ENCODE measurements around the gene PTBP3.
"Not testable (repeated sequence)": the region's sequence is repeated elsewhere in the genome, so short reads cannot be mapped to it uniquely, and the experiment has no call there.

The PTBP3 gene

GRCh38 chr9:112267086-112267485 is 66.3 kb downstream of the PTBP3 start:
- not testable (repeated sequence) for DNase-seq

- no peak for DNase-seq
These were observed 68.0 kb downstream of the PTBP3 start for GRCh38 chr9:112265391-112265790.

GRCh38 chr9:112262577-112262976 is 70.8 kb downstream of the PTBP3 start:
- DNase-seq, result no peak

- no peak for DNase-seq
These were observed 72.3 kb downstream of the PTBP3 start for GRCh38 chr9:112261133-112261532.

- no peak for DNase-seq
These were observed 75.3 kb downstream of the PTBP3 start for GRCh38 chr9:112258106-112258505.

GRCh38 chr9:112252194-112252593 is 81.2 kb downstream of the PTBP3 start:
- DNase-seq, result no peak

- DNase-seq, result no peak
These were observed 84.1 kb downstream of the PTBP3 start for GRCh38 chr9:112249277-112249676.

GRCh38 chr9:112248722-112249121 is 84.7 kb downstream of the PTBP3 start:
- DNase-seq, result no peak

- DNase-seq, result no peak
These were observed 86.3 kb downstream of the PTBP3 start for GRCh38 chr9:112247090-112247489.

GRCh38 chr9:112245126-112245525 is 88.3 kb downstream of the PTBP3 start:
- DNase-seq, result no peak

GRCh38 chr9:112242147-112242804 is 91.1 kb downstream of the PTBP3 start:
- no peak for DNase-seq

GRCh38 chr9:112241491-112241890 is 91.9 kb downstream of the PTBP3 start:
- no peak for DNase-seq

GRCh38 chr9:112239708-112240107 is 93.7 kb downstream of the PTBP3 start:
- DNase-seq, result no peak

- no peak for DNase-seq
These were observed 94.1 kb downstream of the PTBP3 start for GRCh38 chr9:112239284-112239683.

- no peak for DNase-seq
These were observed 98.6 kb downstream of the PTBP3 start for GRCh38 chr9:112234779-112235178.

GRCh38 chr9:112233769-112234168 is 99.7 kb downstream of the PTBP3 start:
- DNase-seq, result no peak

GRCh38 chr9:112232233-112232632 is 101.2 kb downstream of the PTBP3 start:
- DNase-seq, result no peak

- DNase-seq, result no peak
These were observed 107.3 kb downstream of the PTBP3 start for GRCh38 chr9:112226091-112226490.

- DNase-seq, result no peak
These were observed 108.8 kb downstream of the PTBP3 start for GRCh38 chr9:112224401-112225289.

- DNase-seq, result no peak
These were observed 114.5 kb downstream of the PTBP3 start for GRCh38 chr9:112218908-112219307.

- DNase-seq, result no peak
These were observed 120.5 kb downstream of the PTBP3 start for GRCh38 chr9:112212926-112213325.

- DNase-seq, result no peak
These were observed 126.0 kb downstream of the PTBP3 start for GRCh38 chr9:112207451-112207850.

GRCh38 chr9:112203536-112203935 is 129.9 kb downstream of the PTBP3 start:
- DNase-seq, result no peak

GRCh38 chr9:112200711-112201110 is 132.7 kb downstream of the PTBP3 start:
- DNase-seq, result no peak
